Stimulated activated CD8-positive, alpha-beta memory T cell treated with anti-CD3 and anti-CD28 coated beads, Interleukin-12 subunit alpha, Interleukin-12 subunit beta, amount 100 ng/mL, for 1 hour (primary cell): ENCODE measurements around the gene TFDP1.

ENCODE experiments used
- DNase-seq: peaks from one replicate; pipeline ENCODE4 v3.0.0-alpha.2; 2020; ENCODE audit warnings: low read depth

TFDP1 gene

GRCh38 chr13:113666951-113667701, 82.6 kb downstream of the TFDP1 start, which contains the start of gene GRK1:
TSS of gene GRK1 (plus strand) at chr13:113667219. CDS start at chr13:113667387, 168 bp downstream.
- no peak for DNase-seq

- no peak for DNase-seq
Observed at GRCh38 chr13:113667771-113668490, 83.4 kb downstream of the TFDP1 start.

- DNase-seq = no peak
Observed at GRCh38 chr13:113668491-113668971, 84.0 kb downstream of the TFDP1 start.

DNA sequence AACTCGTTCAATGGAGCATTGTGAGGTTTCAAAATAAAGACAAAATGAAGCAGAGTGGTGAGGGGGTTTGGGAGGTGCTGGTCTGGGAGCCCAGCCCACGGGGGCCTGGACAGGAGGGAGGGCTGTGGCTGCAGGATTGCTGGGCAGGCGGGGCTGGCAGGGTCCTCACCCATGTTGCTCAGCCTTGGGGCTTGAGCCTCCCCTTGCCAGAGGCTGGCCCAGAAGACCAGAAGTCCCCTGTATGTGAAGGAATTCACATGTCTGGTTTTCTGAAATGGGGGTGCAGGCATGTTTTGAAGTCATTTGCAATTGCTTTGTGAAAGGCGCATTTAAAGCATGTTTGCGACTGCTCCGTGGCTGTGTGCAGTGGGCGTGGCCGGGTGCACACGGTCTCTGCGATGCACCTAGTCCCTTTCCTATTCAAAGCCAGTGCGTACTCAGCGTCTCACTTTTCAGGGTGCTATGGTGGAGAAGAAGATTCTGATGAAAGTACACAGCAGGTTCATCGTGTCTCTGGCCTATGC, 84.7 kb downstream of the TFDP1 start:
- DNase-seq = no peak

DNA sequence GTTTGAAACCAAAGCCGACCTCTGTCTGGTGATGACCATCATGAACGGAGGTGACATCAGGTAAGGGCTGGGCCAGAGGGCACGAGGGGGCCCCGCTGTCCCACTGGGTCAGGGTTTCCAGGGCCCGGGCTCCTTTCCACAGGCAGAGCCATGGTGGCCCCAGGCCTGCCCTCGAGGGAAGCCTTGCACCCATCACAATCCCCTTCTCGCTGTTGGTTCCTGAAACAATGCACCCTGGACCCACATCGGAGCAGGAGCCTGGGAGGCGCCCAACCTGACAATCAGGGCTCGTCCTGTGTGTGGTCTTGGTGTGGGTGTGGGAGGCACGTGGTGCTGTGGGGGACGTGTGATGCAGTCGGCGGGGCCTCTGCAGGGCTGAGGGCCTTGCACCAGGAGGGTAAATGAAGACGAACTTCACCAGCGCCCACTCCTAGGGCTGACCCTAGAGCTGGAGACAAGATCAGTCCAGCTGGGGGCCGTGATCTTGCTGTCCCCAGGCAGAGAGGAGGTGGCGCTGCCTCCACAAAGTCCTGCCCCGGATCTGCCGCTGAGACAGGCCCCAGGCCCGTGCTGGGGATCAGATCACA, 85.3 kb downstream of the TFDP1 start:
- no peak for DNase-seq

GRCh38 chr13:113670541-113670940, 86.0 kb downstream of the TFDP1 start:
- no peak for DNase-seq

GRCh38 chr13:113671066-113672001, 86.8 kb downstream of the TFDP1 start:
- DNase-seq = no peak

DNA sequence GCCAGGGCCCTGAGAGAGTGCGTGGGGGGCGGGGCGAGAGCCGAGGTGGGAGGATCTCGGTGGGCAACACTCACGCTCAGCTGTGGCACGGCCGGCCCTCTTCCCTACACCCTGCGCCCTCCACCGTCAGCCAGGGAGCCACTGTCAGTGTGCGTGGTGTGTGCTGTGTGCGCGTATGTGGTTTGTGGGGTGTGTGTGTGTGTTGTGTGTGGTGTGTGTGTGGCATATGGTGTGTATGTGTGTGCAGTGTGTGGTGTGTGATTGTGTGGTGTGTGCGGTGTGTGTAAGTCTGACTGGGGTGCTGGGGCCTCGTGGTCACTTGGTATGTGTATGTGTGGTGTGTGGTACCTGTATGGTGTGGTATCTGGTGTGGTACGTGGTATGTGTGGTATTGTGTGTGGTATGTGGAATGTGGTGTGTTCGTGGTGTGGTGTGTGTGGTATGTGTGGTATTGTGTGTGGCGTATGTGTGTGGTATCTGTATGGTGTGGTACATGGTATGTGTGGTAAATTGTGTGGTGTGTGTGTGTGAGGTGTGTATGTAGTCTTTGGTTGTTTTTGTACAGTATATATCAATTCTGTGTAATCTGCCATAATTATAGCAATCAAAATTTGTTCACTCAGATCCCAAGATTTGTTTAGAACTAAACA, 87.6 kb downstream of the TFDP1 start:
- no peak for DNase-seq
